ENCODE measurements around the gene NTSR1. TPM values are rescaled to one million over a fixed set of nuclear protein-coding genes. Genes with fewer than 3 reads are reported as not detected.

The NTSR1 gene
- total and polyA plus RNA-seq, 2 of the 13 experiments (the other 11 are each of a cell fraction or from before 2014, with no cell fraction given): 0.09 to 0.12 TPM

DNA sequence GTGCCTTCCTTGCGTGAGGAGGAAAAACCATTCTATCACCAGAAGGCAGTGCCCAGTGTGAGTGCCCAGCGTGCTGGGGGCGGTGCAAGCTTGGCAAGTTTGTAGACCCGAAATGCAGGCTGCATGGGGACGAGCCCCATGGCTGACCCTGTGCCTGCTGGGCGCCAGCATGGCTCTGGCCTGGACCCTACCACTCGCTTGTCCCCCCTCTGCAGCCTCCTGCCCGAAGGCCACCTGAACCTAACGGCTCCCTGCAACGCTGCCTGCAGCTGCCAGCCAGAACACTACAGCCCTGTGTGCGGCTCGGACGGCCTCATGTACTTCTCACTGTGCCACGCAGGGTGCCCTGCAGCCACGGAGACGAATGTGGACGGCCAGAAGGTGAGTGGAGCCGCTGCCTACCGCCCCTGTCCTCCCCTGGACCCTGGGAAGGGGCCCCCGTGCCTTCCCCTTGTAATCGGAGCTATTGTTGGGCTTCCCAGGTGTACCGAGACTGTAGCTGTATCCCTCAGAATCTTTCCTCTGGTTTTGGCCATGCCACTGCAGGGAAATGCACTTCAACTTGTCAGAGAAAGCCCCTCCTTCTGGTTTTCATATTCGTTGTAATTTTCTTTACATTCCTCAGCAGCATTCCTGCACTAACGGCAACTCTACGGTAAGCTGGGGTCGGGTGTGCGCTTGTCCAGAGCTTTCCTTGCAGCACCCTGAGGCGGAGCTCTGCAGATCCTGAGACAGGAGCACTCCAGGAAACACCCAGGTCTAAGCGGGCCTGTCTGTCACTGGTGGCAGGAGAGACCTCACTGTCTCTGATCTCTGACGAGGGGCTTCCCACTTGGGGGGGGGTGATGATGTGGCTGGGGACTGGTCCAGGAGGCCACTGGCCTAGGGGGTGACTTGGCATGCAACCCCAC, 40.9 kb upstream of the NTSR1 start (continued):
- TF ChIP-seq NR0B2 (CRISPR knock-in tag; IDR thresholded peaks at IDR 0.05): 0 out of 2 replicates have a peak, but pooled peaks have one; percentile 30
- 0 out of 2 replicates have a peak, but pooled peaks have one; percentile 4 for TF ChIP-seq SNAPC2 (CRISPR knock-in tag; IDR thresholded peaks at IDR 0.05)
- TF ChIP-seq ZNF724P (CRISPR knock-in tag; IDR thresholded peaks at IDR 0.05; ENCODE audit: borderline replicate concordance): 0 out of 2 replicates have a peak, but pooled peaks have one; percentile 69
- peak; percentile 99 for TF ChIP-seq HNRNPL (IDR thresholded peaks at IDR 0.05; ENCODE audit: low read depth, low read length)
- TF ChIP-seq XBP1 (CRISPR knock-in tag; IDR thresholded peaks at IDR 0.05): no peak
- TF ChIP-seq KDM5B (CRISPR knock-in tag; IDR thresholded peaks at IDR 0.05; ENCODE audit: borderline replicate concordance): no peak; the same call in 1 of the 2 replicates
- 0 out of 2 replicates have a peak, but pooled peaks have one; percentile 9 for TF ChIP-seq SMAD9 (CRISPR knock-in tag; IDR thresholded peaks at IDR 0.05)
- TF ChIP-seq, protein P1, sequence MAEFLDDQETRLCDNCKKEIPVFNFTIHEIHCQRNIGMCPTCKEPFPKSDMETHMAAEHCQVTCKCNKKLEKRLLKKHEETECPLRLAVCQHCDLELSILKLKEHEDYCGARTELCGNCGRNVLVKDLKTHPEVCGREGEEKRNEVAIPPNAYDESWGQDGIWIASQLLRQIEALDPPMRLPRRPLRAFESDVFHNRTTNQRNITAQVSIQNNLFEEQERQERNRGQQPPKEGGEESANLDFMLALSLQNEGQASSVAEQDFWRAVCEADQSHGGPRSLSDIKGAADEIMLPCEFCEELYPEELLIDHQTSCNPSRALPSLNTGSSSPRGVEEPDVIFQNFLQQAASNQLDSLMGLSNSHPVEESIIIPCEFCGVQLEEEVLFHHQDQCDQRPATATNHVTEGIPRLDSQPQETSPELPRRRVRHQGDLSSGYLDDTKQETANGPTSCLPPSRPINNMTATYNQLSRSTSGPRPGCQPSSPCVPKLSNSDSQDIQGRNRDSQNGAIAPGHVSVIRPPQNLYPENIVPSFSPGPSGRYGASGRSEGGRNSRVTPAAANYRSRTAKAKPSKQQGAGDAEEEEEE (CRISPR knock-in tag; IDR thresholded peaks at IDR 0.05; ENCODE audit: borderline replicate concordance): peak; percentile 79; the same call in 1 of the 2 replicates
- 0 out of 2 replicates have a peak, but pooled peaks have one; percentile 14 for TF ChIP-seq NR2C2 (CRISPR knock-in tag; IDR thresholded peaks at IDR 0.05; ENCODE audit: borderline replicate concordance)
- TF ChIP-seq CREB1 (IDR thresholded peaks at IDR 0.05): no peak
- TF ChIP-seq CREB1 (CRISPR knock-in tag; IDR thresholded peaks at IDR 0.05): no peak
- TF ChIP-seq GATA4 (IDR thresholded peaks at IDR 0.05; ENCODE audit: borderline replicate concordance, low read depth): no peak
- TF ChIP-seq CBX2 (IDR thresholded peaks at IDR 0.05; ENCODE audit: low read depth, low read length): no peak
- TF ChIP-seq CBX2 (CRISPR knock-in tag; IDR thresholded peaks at IDR 0.05; ENCODE audit: low read depth): 0 out of 2 replicates have a peak, but pooled peaks have one; percentile 60
- 0 out of 2 replicates have a peak, but pooled peaks have one; percentile 21 for TF ChIP-seq GPN1 (CRISPR knock-in tag; IDR thresholded peaks at IDR 0.05; ENCODE audit: borderline replicate concordance)
- peak; percentile 89 for TF ChIP-seq RBFOX2 (IDR thresholded peaks at IDR 0.05; ENCODE audit: low read depth, low read length)
- TF ChIP-seq, protein P2, sequence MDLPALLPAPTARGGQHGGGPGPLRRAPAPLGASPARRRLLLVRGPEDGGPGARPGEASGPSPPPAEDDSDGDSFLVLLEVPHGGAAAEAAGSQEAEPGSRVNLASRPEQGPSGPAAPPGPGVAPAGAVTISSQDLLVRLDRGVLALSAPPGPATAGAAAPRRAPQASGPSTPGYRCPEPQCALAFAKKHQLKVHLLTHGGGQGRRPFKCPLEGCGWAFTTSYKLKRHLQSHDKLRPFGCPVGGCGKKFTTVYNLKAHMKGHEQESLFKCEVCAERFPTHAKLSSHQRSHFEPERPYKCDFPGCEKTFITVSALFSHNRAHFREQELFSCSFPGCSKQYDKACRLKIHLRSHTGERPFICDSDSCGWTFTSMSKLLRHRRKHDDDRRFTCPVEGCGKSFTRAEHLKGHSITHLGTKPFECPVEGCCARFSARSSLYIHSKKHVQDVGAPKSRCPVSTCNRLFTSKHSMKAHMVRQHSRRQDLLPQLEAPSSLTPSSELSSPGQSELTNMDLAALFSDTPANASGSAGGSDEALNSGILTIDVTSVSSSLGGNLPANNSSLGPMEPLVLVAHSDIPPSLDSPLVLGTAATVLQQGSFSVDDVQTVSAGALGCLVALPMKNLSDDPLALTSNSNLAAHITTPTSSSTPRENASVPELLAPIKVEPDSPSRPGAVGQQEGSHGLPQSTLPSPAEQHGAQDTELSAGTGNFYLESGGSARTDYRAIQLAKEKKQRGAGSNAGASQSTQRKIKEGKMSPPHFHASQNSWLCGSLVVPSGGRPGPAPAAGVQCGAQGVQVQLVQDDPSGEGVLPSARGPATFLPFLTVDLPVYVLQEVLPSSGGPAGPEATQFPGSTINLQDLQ (CRISPR knock-in tag; IDR thresholded peaks at IDR 0.05): peak; percentile 80; the same call in 1 of the 2 replicates
- no peak for TF ChIP-seq ZNF33A (CRISPR knock-in tag; IDR thresholded peaks at IDR 0.05; ENCODE audit: borderline replicate concordance)
- no peak for TF ChIP-seq ATF6 (CRISPR knock-in tag; conservative IDR thresholded peaks at IDR 0.05)
- no peak for TF ChIP-seq KDM4B (CRISPR knock-in tag; IDR thresholded peaks at IDR 0.05)
- TF ChIP-seq ZFP37 (CRISPR knock-in tag; IDR thresholded peaks at IDR 0.05; ENCODE audit: borderline replicate concordance): no peak
